DND-41 (cell line): ENCODE data around the gene BCL2A1.

Experiments
- ATAC-seq: fragments of 200-7000 bp; cut with Tn5 transposase; 3 replicates; pipeline ENCODE4 v1.9.1; 2021; ENCODE audit warnings: low read depth; ENCODE audit not compliant: insufficient read depth
- DNase-seq: peaks from one replicate; pipeline ENCODE4 v3.0.0-alpha.2; 2020
- H2AFZ ChIP-seq: 2 replicates; pipeline ENCODE4 v1.6.0; 2012; ENCODE audit warnings: low read depth, low read length
- H3K27ac ChIP-seq: 2 replicates; pipeline ENCODE4 v1.5.1; 2012; ENCODE audit warnings: low read length, inconsistent platforms
- H3K27me3 ChIP-seq: fragments of 200-600 bp; sonication (generic); 2 replicates; pipeline ENCODE4 v1.6.0; 2012; ENCODE audit warnings: low read length, mild to moderate bottlenecking, inconsistent platforms; ENCODE audit not compliant: insufficient read depth, poor library complexity
- H3K36me3 ChIP-seq: 2 replicates; pipeline ENCODE4 v1.5.1; 2012; ENCODE audit warnings: low read length, inconsistent platforms; ENCODE audit not compliant: insufficient read depth
- H3K4me1 ChIP-seq: 2 replicates; pipeline ENCODE4 v1.5.1; 2012; ENCODE audit warnings: mild to moderate bottlenecking, low read length; ENCODE audit not compliant: insufficient read depth
- H3K4me2 ChIP-seq: 2 replicates; pipeline ENCODE4 v1.6.0; 2012; ENCODE audit warnings: mild to moderate bottlenecking, moderate library complexity, low read length, inconsistent platforms; ENCODE audit not compliant: insufficient read depth
- H3K4me3 ChIP-seq, 2 experiments: fragments of 200-600 bp in 1 of 2; shearing (Covaris generic) in 1 of 2; 2 replicates each; pipeline ENCODE4 v1.5.1; 2012 to 2016; ENCODE audit warnings: inconsistent platforms in 2 of 2, low read length in 2 of 2, mild to moderate bottlenecking in 2 of 2, low read depth in 1 of 2, moderate library complexity in 1 of 2
- H3K79me2 ChIP-seq: 2 replicates; pipeline ENCODE4 v1.6.0; 2012; ENCODE audit warnings: low read length, inconsistent platforms; ENCODE audit not compliant: insufficient read depth
- H3K9ac ChIP-seq: 2 replicates; pipeline ENCODE4 v1.6.0; 2012; ENCODE audit warnings: low read depth, mild to moderate bottlenecking, inconsistent platforms, low read length, moderate library complexity
- H3K9me3 ChIP-seq: 2 replicates; pipeline ENCODE4 v1.5.1; 2012; ENCODE audit warnings: low read length, moderate library complexity, mild to moderate bottlenecking, inconsistent platforms; ENCODE audit not compliant: insufficient read depth, severe bottlenecking
- H4K20me1 ChIP-seq: 2 replicates; pipeline ENCODE4 v1.6.0; 2012; ENCODE audit warnings: low read length; ENCODE audit not compliant: insufficient read depth
- CTCF ChIP-seq: IDR thresholded peaks from 2 replicates; pipeline ENCODE4 v1.5.1; 2012; ENCODE audit warnings: borderline replicate concordance, low read length, moderate library complexity, mild to moderate bottlenecking; ENCODE audit not compliant: poor library complexity, severe bottlenecking; ENCODE audit errors: extremely low read depth
- EZH2 ChIP-seq: IDR thresholded peaks from 3 replicates; pipeline ENCODE4 v1.6.1; 2012; ENCODE audit warnings: borderline replicate concordance, low read depth, mild to moderate bottlenecking, moderate library complexity, low read length, inconsistent platforms; ENCODE audit not compliant: severe bottlenecking

The BCL2A1 gene

GRCh38 chr15:79967298-79968182 lies 3.5 kb downstream of the BCL2A1 start:
- no peak overlapping the region for H3K9ac ChIP-seq

GRCh38 chr15:79966634-79967297 lies 4.2 kb downstream of the BCL2A1 start:
- Histone ChIP-seq H3K27ac (no peak overlapping the region), H2AFZ (no peak overlapping the region), H3K79me2 (no peaks in the 10 kb centered on the region), H3K27me3 (no peaks in the 10 kb centered on the region), H4K20me1 (no peaks in the 10 kb centered on the region), H3K4me3 (no peak overlapping the region), H3K4me2 (no peak overlapping the region), H3K9me3 (no peaks in the 10 kb centered on the region), H3K4me1 (peaks cover 12% of the 10 kb centered on the region; the same call in 1 of the 2 replicates), H3K9ac (no peak overlapping the region), H3K36me3 (no peaks in the 10 kb centered on the region)
- no peak for TF ChIP-seq CTCF
- no peak for TF ChIP-seq EZH2
- DNase-seq (no peak), ATAC-seq (no peak)

More at GRCh38 chr15:79967298-79968182, 3.5 kb downstream of the BCL2A1 start:
- Histone ChIP-seq H4K20me1 (no peaks in the 10 kb centered on the region), H3K4me2 (no peak overlapping the region), H2AFZ (no peak overlapping the region; the same call in 1 of the 2 replicates), H3K79me2 (no peaks in the 10 kb centered on the region), H3K9me3 (no peaks in the 10 kb centered on the region), H3K4me3 (no peak overlapping the region), H3K27ac (no peak overlapping the region), H3K27me3 (no peaks in the 10 kb centered on the region), H3K36me3 (no peaks in the 10 kb centered on the region), H3K4me1 (peaks cover 12% of the 10 kb centered on the region; the same call in 1 of the 2 replicates)
- DNase-seq (no peak), ATAC-seq (no peak)
- TF ChIP-seq CTCF: no peak
- no peak for TF ChIP-seq EZH2

GRCh38 chr15:79965846-79966630 lies 5.0 kb downstream of the BCL2A1 start:
- H3K9ac ChIP-seq: no peak overlapping the region
- H3K9me3 ChIP-seq: no peaks in the 10 kb centered on the region
- H3K79me2 ChIP-seq: no peaks in the 10 kb centered on the region
- no peak overlapping the region for H3K27ac ChIP-seq
- H3K4me2 ChIP-seq: no peak overlapping the region
- DNase-seq (no peak), ATAC-seq (no peak)
- H4K20me1 ChIP-seq: no peaks in the 10 kb centered on the region
- H3K27me3 ChIP-seq: no peaks in the 10 kb centered on the region
- H3K36me3 ChIP-seq: no peaks in the 10 kb centered on the region
- H3K4me3 ChIP-seq: no peak overlapping the region
- no peak for TF ChIP-seq CTCF
- no peak for TF ChIP-seq EZH2
- no peak overlapping the region for H2AFZ ChIP-seq
- H3K4me1 ChIP-seq: peaks cover 8% of the 10 kb centered on the region; the same call in 1 of the 2 replicates
